Endometrial microvascular endothelial cells (primary cell): ENCODE data around the gene PLTP. TPM values are rescaled to one million over a fixed set of nuclear protein-coding genes. Genes with fewer than 3 reads are reported as not detected.

Source experiments
- in situ Hi-C: cut with HindIII; loops from 2 replicates; pipeline ENCODE4 v1.10.0; 2017; ENCODE audit warnings: low sequenced_read_pairs, low pct_unique_long_range_greater_than_20kb; ENCODE audit errors: inconsistent ontology term
- total RNA-seq: library from RNA; depleted of rRNA; stranded (reverse); fragments of >200 nt; gene quantifications from one replicate; pipeline ENCODE4 v1.2.3, GENCODE V29; 2015; ENCODE audit errors: inconsistent ontology term

Gene PLTP
- total RNA-seq, 1 donor from 2014 or later, result 3.0 TPM

DNA sequence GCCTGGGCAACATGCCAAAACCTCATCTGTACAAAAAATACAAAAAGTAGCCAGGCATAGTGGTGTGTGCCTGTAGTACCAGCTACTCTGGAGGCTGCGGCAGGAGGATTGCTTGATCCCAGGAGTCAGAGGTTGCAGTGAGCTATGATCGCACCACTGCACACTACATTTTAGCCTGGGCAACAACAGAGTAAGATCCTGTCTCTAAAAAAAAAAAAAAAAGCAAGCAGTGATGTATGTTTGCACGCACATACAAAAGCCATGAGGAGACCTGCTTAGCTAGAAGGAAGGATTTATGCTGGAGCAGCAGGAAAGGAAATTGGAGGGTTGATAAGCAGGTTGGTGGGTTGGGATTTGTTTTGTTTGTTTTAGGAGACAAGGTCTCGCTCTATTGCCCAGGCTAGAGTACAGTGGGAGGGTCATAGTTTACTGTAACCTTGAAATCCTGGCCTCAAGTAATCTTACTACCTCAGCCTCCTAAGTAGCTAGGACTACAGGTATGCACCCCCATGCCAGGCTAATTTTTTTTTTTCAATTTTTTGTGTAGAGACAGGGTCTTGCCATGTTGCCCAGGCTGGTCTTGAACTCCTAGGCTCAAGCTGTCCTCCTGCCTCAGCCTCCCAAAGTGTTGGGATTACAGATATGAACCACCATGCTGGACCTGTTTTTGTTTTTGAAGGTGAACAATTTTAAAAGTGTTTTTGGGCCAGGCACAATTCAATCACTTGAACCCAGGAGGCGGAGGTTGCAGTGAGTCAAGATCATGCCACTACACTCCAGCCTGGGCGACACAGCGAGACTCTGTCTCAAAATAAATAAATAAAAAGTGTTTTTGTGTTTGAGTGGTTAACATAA is 50.5 kb downstream of the PLTP start:
- in situ Hi-C loops, result no loop called here

- in situ Hi-C loops, result no loop called here
Measured at GRCh38 chr20:45860560-45861220, 51.3 kb downstream of the PLTP start.

GRCh38 chr20:45859916-45860315 is 52.0 kb downstream of the PLTP start:
- in situ Hi-C loops, result no loop called here

DNA sequence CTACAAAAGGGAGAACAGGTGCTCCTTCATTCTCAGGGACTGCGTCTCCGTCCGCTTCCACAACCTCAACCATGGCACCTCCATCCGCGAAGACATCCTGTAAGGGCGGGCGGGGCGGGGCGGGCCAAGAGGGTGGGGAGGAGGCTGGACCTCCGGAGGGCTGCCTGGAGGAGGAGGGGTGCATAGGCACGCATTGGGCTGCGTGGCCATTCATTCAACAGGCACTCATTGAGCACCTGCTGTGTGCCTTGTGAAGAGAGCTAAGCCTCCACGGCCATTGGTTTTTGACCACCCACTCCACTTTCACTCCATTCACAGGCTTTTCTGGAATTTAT is 54.1 kb downstream of the PLTP start:
- in situ Hi-C loops, result no loop called here

- in situ Hi-C loops, result no loop called here
Measured at GRCh38 chr20:45857114-45857881, 54.7 kb downstream of the PLTP start, which contains the start of the genes ACOT8 and ZSWIM3. Gene ACOT8 (minus strand): TSS chr20:45857392. CDS start chr20:45857315, 77 bp downstream. Gene ZSWIM3 (plus strand): TSS chr20:45857614. CDS start chr20:45857826, 212 bp downstream.

GRCh38 chr20:45853484-45853883 is 58.5 kb downstream of the PLTP start:
- in situ Hi-C loops, result no loop called here

DNA sequence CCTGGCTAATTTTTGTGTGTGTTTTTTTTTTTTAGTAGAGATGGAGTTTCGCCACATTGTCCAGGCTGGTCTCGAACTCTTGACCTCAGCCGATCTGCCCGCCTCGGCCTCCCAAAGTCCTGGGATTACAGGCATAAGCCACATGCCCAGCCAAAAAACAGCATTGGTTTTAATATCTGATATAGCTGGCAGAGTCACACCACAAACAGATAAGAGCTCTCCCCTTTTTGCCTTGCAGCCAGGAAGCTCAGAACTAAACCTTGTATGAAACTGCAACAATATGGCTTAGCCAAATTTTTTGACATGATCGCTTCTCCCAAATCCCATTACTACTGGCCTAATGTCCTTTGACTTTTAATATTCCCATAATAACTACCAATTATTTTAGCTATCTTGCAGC is 59.6 kb downstream of the PLTP start:
- in situ Hi-C loops, result no loop called here

DNA sequence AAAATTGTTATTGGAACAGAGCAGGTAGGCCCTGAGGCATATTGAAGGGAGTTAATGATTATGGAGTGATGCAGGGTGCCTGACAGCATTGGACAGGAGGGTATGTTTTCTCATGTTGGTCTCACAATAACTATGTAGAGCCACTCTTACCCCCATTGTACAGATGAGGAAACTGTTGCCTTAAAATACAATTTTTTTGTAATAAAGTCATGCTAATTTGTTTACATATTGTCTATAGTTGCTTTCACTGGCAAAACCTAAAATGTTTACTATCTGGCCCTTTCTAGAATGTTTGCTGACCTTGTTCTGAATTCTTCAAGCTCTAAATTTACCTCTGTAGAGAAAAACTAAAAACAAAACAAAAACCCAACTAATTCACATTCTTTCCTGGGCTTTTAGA is 60.5 kb downstream of the PLTP start:
- in situ Hi-C loops, result no loop called here

DNA sequence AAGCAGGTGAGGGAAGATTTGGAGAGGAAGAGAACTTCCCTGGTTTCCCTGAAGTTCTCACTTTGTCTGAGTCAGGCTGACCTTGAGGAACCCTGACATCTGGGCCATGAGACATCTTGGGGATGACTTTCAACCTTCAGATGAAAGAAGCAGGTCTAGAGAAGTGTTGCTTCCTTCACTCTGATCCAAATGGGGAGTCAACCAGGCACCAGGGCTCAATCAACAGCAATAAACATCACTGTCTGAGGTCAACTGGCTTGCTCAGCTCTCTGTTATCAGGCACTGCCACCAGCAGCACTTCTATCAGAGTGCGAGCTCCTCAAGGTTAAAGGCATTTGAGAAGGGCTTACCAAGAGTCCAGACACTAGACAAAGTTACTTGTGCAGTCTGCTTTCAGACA is 61.0 kb downstream of the PLTP start:
- in situ Hi-C loops, result no loop called here

GRCh38 chr20:45850238-45850637 is 61.7 kb downstream of the PLTP start:
- in situ Hi-C loops, result no loop called here

DNA sequence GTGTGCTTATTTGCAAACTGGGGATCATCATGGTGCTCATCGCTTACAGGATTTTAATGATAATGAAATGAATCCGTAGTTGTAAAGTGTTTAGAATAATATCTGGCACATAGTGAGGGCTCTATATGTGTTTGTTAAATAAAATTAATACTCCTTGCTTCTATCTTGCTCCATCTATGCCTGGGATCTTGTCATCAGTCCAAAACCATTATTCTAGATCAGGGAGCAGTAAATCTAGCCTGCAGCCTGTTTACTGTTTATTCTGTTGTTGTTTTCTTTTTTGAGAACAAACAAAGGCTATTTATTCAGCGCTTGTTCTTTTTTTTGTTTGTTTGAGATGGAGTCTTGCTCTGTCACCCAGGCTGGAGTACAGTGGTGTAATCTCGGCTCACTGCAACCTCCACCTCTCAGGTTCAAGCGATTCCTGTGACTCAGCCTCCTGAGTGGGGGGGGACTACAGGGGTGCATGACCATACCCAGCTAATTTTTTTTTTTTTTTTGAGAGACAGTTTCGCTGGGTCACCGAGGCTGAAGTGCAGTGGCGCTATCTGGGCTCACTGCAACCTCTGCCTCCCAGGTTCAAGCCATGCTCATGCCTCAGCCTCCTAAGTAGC is 62.9 kb downstream of the PLTP start:
- in situ Hi-C loops, result no loop called here

Other genes with a start within 250 kb of the PLTP start
- not detected for gene WFDC11, start 241.9 kb downstream of the PLTP start, total RNA-seq
- not detected for gene WFDC13, start 210.1 kb downstream of the PLTP start, total RNA-seq
- not detected for gene WFDC10B, start 207.1 kb downstream of the PLTP start, total RNA-seq
- gene SPINT4, start 189.8 kb downstream of the PLTP start, total RNA-seq, result not detected
- gene WFDC3, start 120.3 kb downstream of the PLTP start, total RNA-seq, result 2.7 TPM
- 33.9 TPM for gene DNTTIP1, start 120.2 kb downstream of the PLTP start, total RNA-seq
- gene UBE2C, start 99.5 kb downstream of the PLTP start, total RNA-seq, result 110 TPM
- gene TNNC2, start 84.8 kb downstream of the PLTP start, total RNA-seq, result not detected
- gene SNX21, start 78.4 kb downstream of the PLTP start, total RNA-seq, result 13.4 TPM
- gene ACOT8, start 54.8 kb downstream of the PLTP start, total RNA-seq, result 75.9 TPM
- 4.9 TPM for gene ZSWIM3, start 54.5 kb downstream of the PLTP start, total RNA-seq
- gene ZSWIM1, start 30.9 kb downstream of the PLTP start, total RNA-seq, result 10.0 TPM
- gene SPATA25, start 24.5 kb downstream of the PLTP start, total RNA-seq, result not detected
- gene NEURL2, start 20.9 kb downstream of the PLTP start, total RNA-seq, result 1.5 TPM
- 113 TPM for gene CTSA, start 20.8 kb downstream of the PLTP start, total RNA-seq
- gene PCIF1, start 22.5 kb upstream of the PLTP start, total RNA-seq, result 25.6 TPM
- gene ZNF335, start 60.0 kb upstream of the PLTP start, total RNA-seq, result 13.2 TPM
- gene MMP9, start 96.8 kb upstream of the PLTP start, total RNA-seq, result not detected
- not detected for gene SLC12A5, start 117.1 kb upstream of the PLTP start, total RNA-seq
- gene NCOA5, start 177.8 kb upstream of the PLTP start, total RNA-seq, result 25.7 TPM
- gene CD40, start 206.2 kb upstream of the PLTP start, total RNA-seq, result 11.7 TPM